NT2/D1 (cell line): Measurements from ENCODE around the gene PTPN12.

ENCODE experiments used
- SUZ12 ChIP-seq: IDR thresholded peaks from 2 replicates; pipeline ENCODE4 v1.6.1; 2011; ENCODE audit not compliant: insufficient read length, insufficient read depth; ENCODE audit errors: extremely low read depth
- YY1 ChIP-seq: IDR thresholded peaks from 2 replicates; pipeline ENCODE4 v1.6.1; 2011; ENCODE audit not compliant: insufficient read length, insufficient read depth
- ZNF274 ChIP-seq: IDR thresholded peaks from 2 replicates; pipeline ENCODE4 v1.6.1; 2011; ENCODE audit warnings: mild to moderate bottlenecking, low read depth, low read length

- TF ChIP-seq YY1 = no peak
- no peak for TF ChIP-seq ZNF274
- no peak for TF ChIP-seq SUZ12
Observed at GRCh38 chr7:77536413-77537135, 521 bp upstream of the PTPN12 start.
